Endodermal cell (in vitro differentiated cells): ENCODE data around the gene TEX51. TPM values are rescaled to one million over a fixed set of nuclear protein-coding genes. Genes with fewer than 3 reads are reported as not detected.

Source experiments
- DNase-seq: peaks from one replicate; pipeline ENCODE4 v3.0.0-alpha.2; 2017
- H3K27ac ChIP-seq: 2 replicates; pipeline ENCODE4 v1.5.1; 2013; ENCODE audit warnings: mild to moderate bottlenecking, low read depth, low read length, moderate library complexity
- H3K27me3 ChIP-seq: 2 replicates; pipeline ENCODE4 v1.6.1; 2013; ENCODE audit warnings: mild to moderate bottlenecking, low read length, moderate library complexity; ENCODE audit not compliant: insufficient read depth, control insufficient read depth, poor library complexity, severe bottlenecking
- H3K36me3 ChIP-seq: 2 replicates; pipeline ENCODE4 v1.7.0; 2013; ENCODE audit warnings: mild to moderate bottlenecking, low read length, moderate library complexity; ENCODE audit not compliant: control insufficient read depth, insufficient read depth
- H3K4me1 ChIP-seq: one replicate; pipeline ENCODE4 v1.7.0; 2013; ENCODE audit warnings: low read length; ENCODE audit not compliant: control insufficient read depth, insufficient read depth
- H3K4me3 ChIP-seq: 2 replicates; pipeline ENCODE4 v1.5.1; 2013; ENCODE audit warnings: mild to moderate bottlenecking, low read length, moderate library complexity
- H3K9ac ChIP-seq: 2 replicates; pipeline ENCODE4 v1.6.1; 2013; ENCODE audit warnings: mild to moderate bottlenecking, low read length, moderate library complexity; ENCODE audit not compliant: poor library complexity, severe bottlenecking; ENCODE audit errors: extremely low read depth
- H3K9me3 ChIP-seq: 2 replicates; pipeline ENCODE4 v1.6.1; 2013; ENCODE audit warnings: mild to moderate bottlenecking, low read length, moderate library complexity; ENCODE audit not compliant: control insufficient read depth
- H3K27ac Mint-ChIP-seq: 2 replicates; pipeline ENCODE4 v1.8.0; 2020; ENCODE audit warnings: mixed read lengths
- H3K27me3 Mint-ChIP-seq: 2 replicates; pipeline ENCODE4 v1.8.0; 2021; ENCODE audit warnings: mild to moderate bottlenecking, mixed read lengths; ENCODE audit not compliant: insufficient read depth
- H3K36me3 Mint-ChIP-seq: 2 replicates; pipeline ENCODE4 v1.8.0; 2020; ENCODE audit warnings: low read depth, mixed read lengths
- H3K4me1 Mint-ChIP-seq: 2 replicates; pipeline ENCODE4 v1.8.0; 2020; ENCODE audit warnings: mixed read lengths
- H3K4me3 Mint-ChIP-seq: 2 replicates; pipeline ENCODE4 v1.8.0; 2020; ENCODE audit warnings: mild to moderate bottlenecking, moderate library complexity, mixed read lengths
- H3K9me3 Mint-ChIP-seq: 2 replicates; pipeline ENCODE4 v1.8.0; 2020; ENCODE audit warnings: mild to moderate bottlenecking, mixed read lengths
- CTCF ChIP-seq: fragments of 200-600 bp; sonication (generic); conservative IDR thresholded peaks from 2 replicates; pipeline ENCODE4 v1.5.0; 2021; ENCODE audit warnings: antibody characterized with exemption, mild to moderate bottlenecking
- WGBS, 2 experiments: methylation state at CpG; one replicate each; pipeline versions ENCODE4 v1.1.5 to v1.1.7; 2013; ENCODE audit warnings: missing lambda C conversion rate in 2 of 2, mixed read lengths in 1 of 2; ENCODE audit not compliant: insufficient coverage in 1 of 2, insufficient read length in 1 of 2; 5-methylcytosine and 5-hydroxymethylcytosine counted together
- total RNA-seq, 2 donors: library from RNA; stranded (reverse); fragmentation: NEBNext Ultra II Directional in 1 of 2; extraction: Animal tissue kit (Norgen Biotek cat#: 25700) in 1 of 2; gene quantifications; 2 replicates in 1 of 2; 3 replicates in 1 of 2; pipeline ENCODE4 v1.2.1, GENCODE V29; 2021

The TEX51 gene
- total RNA-seq, 2 donors from 2014 or later = not detected

GRCh38 chr2:126888046-126888445 lies 10.6 kb upstream of the TEX51 start:
- Histone ChIP-seq H3K9ac (no peak overlapping the region), H3K4me3 (no peak overlapping the region), H3K27ac (peak overlapping the region; percentile 63), H3K27me3 (no peaks in the 10 kb centered on the region), H3K9me3 (no peaks in the 10 kb centered on the region), H3K36me3 (no peaks in the 10 kb centered on the region), H3K4me1 (peaks cover 3% of the 10 kb centered on the region)
- peaks cover 14% of the 10 kb centered on the region for H3K27me3 Mint-ChIP-seq
- TF ChIP-seq CTCF = no peak
- H3K36me3 Mint-ChIP-seq = no peaks in the 10 kb centered on the region
- peaks cover 7% of the 10 kb centered on the region for H3K4me1 Mint-ChIP-seq
- no peaks in the 10 kb centered on the region for H3K9me3 Mint-ChIP-seq
- no peak overlapping the region for H3K4me3 Mint-ChIP-seq
- peak; percentile 42 for DNase-seq
- no peak overlapping the region for H3K27ac Mint-ChIP-seq
- 73 to 90% methylated on average over 4 to 6 of the region's 6 CpGs for WGBS, 2 experiments

GRCh38 chr2:126889071-126889470 lies 9.6 kb upstream of the TEX51 start:
- Histone ChIP-seq H3K9me3 (no peaks in the 10 kb centered on the region), H3K4me3 (no peak overlapping the region), H3K27ac (no peak overlapping the region), H3K9ac (no peak overlapping the region), H3K27me3 (no peaks in the 10 kb centered on the region), H3K4me1 (peaks cover 3% of the 10 kb centered on the region), H3K36me3 (no peaks in the 10 kb centered on the region)
- Mint-ChIP-seq H3K27me3 (peaks cover 14% of the 10 kb centered on the region), H3K27ac (no peak overlapping the region), H3K9me3 (no peaks in the 10 kb centered on the region), H3K36me3 (no peaks in the 10 kb centered on the region), H3K4me3 (no peak overlapping the region), H3K4me1 (peaks cover 7% of the 10 kb centered on the region)
- 89 to 96% methylated on average over 6 to 9 of the region's 9 CpGs for WGBS, 2 experiments
- DNase-seq = peak; percentile 31
- no peak for TF ChIP-seq CTCF

DNA sequence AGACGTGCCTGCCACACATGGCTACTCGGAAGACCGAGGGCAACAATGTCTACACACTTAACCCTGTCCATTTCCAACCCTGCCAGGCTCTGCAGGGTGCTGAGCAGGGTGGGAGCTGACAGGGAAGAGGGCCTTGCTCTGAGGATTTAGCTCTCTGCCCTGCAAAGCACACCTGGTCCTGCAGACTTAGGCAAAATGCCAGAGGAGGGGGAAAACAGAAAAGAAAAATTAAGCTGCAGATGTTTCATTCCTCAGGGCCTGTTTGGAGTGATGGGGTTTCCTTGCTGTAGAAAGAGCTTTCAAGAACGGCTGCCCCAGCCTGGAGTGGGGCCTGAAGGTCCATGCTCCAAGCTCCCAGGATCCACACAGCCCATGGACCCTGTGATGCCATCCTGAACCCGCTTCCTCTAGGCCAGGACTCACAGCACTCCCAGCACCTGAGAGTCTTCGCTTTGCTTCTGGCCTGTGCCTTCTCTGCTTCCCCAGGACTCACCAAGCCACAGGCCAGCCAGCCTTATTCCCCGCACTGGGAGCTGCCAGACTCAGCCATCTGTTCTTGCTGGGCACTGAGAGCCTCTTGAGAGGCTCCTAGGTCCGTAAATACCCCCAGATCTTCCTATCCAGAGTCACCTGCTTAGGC lies 9.1 kb upstream of the TEX51 start:
- Histone ChIP-seq H3K9me3 (no peaks in the 10 kb centered on the region), H3K4me1 (peaks cover 3% of the 10 kb centered on the region), H3K9ac (no peak overlapping the region), H3K27me3 (no peaks in the 10 kb centered on the region), H3K4me3 (no peak overlapping the region), H3K27ac (no peak overlapping the region), H3K36me3 (no peaks in the 10 kb centered on the region)
- WGBS, 2 experiments = 90 to 100% methylated on average over 3 to 8 of the region's 8 CpGs
- Mint-ChIP-seq H3K4me1 (peaks cover 7% of the 10 kb centered on the region), H3K36me3 (no peaks in the 10 kb centered on the region), H3K4me3 (no peak overlapping the region), H3K27ac (no peak overlapping the region), H3K27me3 (peaks cover 14% of the 10 kb centered on the region), H3K9me3 (no peaks in the 10 kb centered on the region)
- TF ChIP-seq CTCF = no peak
- DNase-seq = peak; percentile 38
